Smooth muscle cell (in vitro differentiated cells): Measurements from ENCODE around the gene PPFIA3. TPM values are rescaled to one million over a fixed set of nuclear protein-coding genes. Genes with fewer than 3 reads are reported as not detected.

Experiments used
- DNase-seq: peaks from one replicate; lab custom pipeline; 2025; ENCODE audit not compliant: unreplicated experiment; lab: John Stamatoyannopoulos, UW
- H2AFZ ChIP-seq: fragments of 200-600 bp; sonication (generic); 2 replicates; pipeline ENCODE4 v1.6.0; 2016; ENCODE audit warnings: antibody characterized with exemption, low read depth, mild to moderate bottlenecking
- H3F3A ChIP-seq: fragments of 200-600 bp; sonication (generic); 2 replicates; pipeline ENCODE4 v1.6.0; 2017; ENCODE audit warnings: antibody characterized with exemption, low read depth
- H3K27ac ChIP-seq: fragments of 200-600 bp; sonication (generic); 2 replicates; pipeline ENCODE4 v1.5.1; 2016; ENCODE audit warnings: low read depth, mild to moderate bottlenecking
- H3K27me3 ChIP-seq: fragments of 200-600 bp; sonication (generic); 2 replicates; pipeline ENCODE4 v1.6.1; 2016; ENCODE audit warnings: low read depth, mild to moderate bottlenecking
- H3K36me3 ChIP-seq: fragments of 200-600 bp; sonication (generic); 2 replicates; pipeline ENCODE4 v1.5.1; 2016; ENCODE audit warnings: low read depth
- H3K4me1 ChIP-seq: fragments of 200-600 bp; sonication (generic); 2 replicates; pipeline ENCODE4 v1.5.1; 2016; ENCODE audit warnings: low read depth
- H3K4me2 ChIP-seq: fragments of 200-600 bp; sonication (generic); 2 replicates; pipeline ENCODE4 v1.6.0; 2016; ENCODE audit warnings: mild to moderate bottlenecking
- H3K4me3 ChIP-seq: fragments of 200-600 bp; sonication (generic); 2 replicates; pipeline ENCODE4 v1.5.1; 2016; ENCODE audit warnings: mild to moderate bottlenecking
- H3K79me2 ChIP-seq: fragments of 200-600 bp; sonication (generic); 2 replicates; pipeline ENCODE4 v1.6.0; 2016; ENCODE audit warnings: low read depth, mild to moderate bottlenecking
- H3K9ac ChIP-seq: fragments of 200-600 bp; sonication (generic); 2 replicates; pipeline ENCODE4 v1.6.0; 2016; ENCODE audit warnings: low read depth
- H3K9me3 ChIP-seq: fragments of 200-600 bp; sonication (generic); replicated peaks from 2 replicates; pipeline ENCODE4 v1.5.1; 2016; ENCODE audit warnings: low read depth
- H4K20me1 ChIP-seq: fragments of 200-600 bp; sonication (generic); 2 replicates; pipeline ENCODE4 v1.6.0; 2016; ENCODE audit warnings: low read depth
- CTCF ChIP-seq: fragments of 200-600 bp; sonication (generic); IDR thresholded peaks from 2 replicates; pipeline ENCODE4 v1.5.1; 2017; ENCODE audit warnings: borderline replicate concordance, mild to moderate bottlenecking, antibody characterized with exemption; ENCODE audit not compliant: insufficient read depth, poor library complexity, severe bottlenecking
- WGBS: methylation state at CpG from one replicate; pipeline ENCODE4 v1.1.7; 2016; ENCODE audit warnings: low lambda C conversion rate; 5-methylcytosine and 5-hydroxymethylcytosine counted together
- polyA plus RNA-seq: library from polyadenylated mRNA; unstranded; fragments of >200 nt; fragmentation: Nextera tagmentation; extraction: Ambion mirVana; gene quantifications from 2 replicates; pipeline ENCODE4 v1.2.1, GENCODE V29; 2016
- total RNA-seq: library from RNA; depleted of rRNA; stranded (reverse); fragments of >200 nt; gene quantifications from 2 replicates; pipeline ENCODE4 v1.2.3, GENCODE V29; 2014

PPFIA3 gene
- total and polyA plus RNA-seq, 2 experiments from 2014 or later: 3.2 to 20.3 TPM

- TF ChIP-seq CTCF: no peak
- H3K79me2 ChIP-seq: no peaks in the 10 kb centered on the region
- no peaks in the 10 kb centered on the region for H4K20me1 ChIP-seq
- peak overlapping the region; percentile 79 for H2AFZ ChIP-seq
- H3K4me1 ChIP-seq: peaks cover 14% of the 10 kb centered on the region
- peak overlapping the region; percentile 93 for H3K4me2 ChIP-seq
- H3K27ac ChIP-seq: peak overlapping the region; percentile 21
- H3K27me3 ChIP-seq: no peaks in the 10 kb centered on the region
- peaks cover 12% of the 10 kb centered on the region for H3F3A ChIP-seq
- peak; percentile 93 for DNase-seq
- H3K4me3 ChIP-seq: peak overlapping the region; percentile 64
- no peaks in the 10 kb centered on the region for H3K36me3 ChIP-seq
- no peaks in the 10 kb centered on the region for H3K9me3 ChIP-seq
- H3K9ac ChIP-seq: peak overlapping the region; percentile 64
- WGBS: under 1% methylated on average over 47 of the region's 75 CpGs
Observed at GRCh38 chr19:49150106-49150943, 31.0 kb downstream of the PPFIA3 start.

GRCh38 chr19:49150944-49151243, 31.6 kb downstream of the PPFIA3 start:
- H3K4me2 ChIP-seq: peak overlapping the region; percentile 93
- no peaks in the 10 kb centered on the region for H3K79me2 ChIP-seq
- TF ChIP-seq CTCF: no peak
- 21% methylated on average over 11 of the region's 16 CpGs for WGBS
- H3K27me3 ChIP-seq: no peaks in the 10 kb centered on the region
- peak overlapping the region; percentile 21 for H3K27ac ChIP-seq
- H3K4me3 ChIP-seq: peak overlapping the region; percentile 64
- H3K4me1 ChIP-seq: peaks cover 11% of the 10 kb centered on the region
- peak overlapping the region; percentile 79 for H2AFZ ChIP-seq
- H3F3A ChIP-seq: peaks cover 12% of the 10 kb centered on the region
- no peak for DNase-seq
- H4K20me1 ChIP-seq: no peaks in the 10 kb centered on the region
- H3K9ac ChIP-seq: peak overlapping the region; percentile 64
- H3K9me3 ChIP-seq: no peaks in the 10 kb centered on the region
- no peaks in the 10 kb centered on the region for H3K36me3 ChIP-seq

GRCh38 chr19:49151267-49152118, 32.1 kb downstream of the PPFIA3 start:
- H3K4me1 ChIP-seq: peaks cover 11% of the 10 kb centered on the region
- 7% methylated on average over 43 of the region's 45 CpGs for WGBS
- H3K4me2 ChIP-seq: peak overlapping the region; percentile 93
- no peak overlapping the region for H3K9ac ChIP-seq
- H3K9me3 ChIP-seq: no peaks in the 10 kb centered on the region
- H3K4me3 ChIP-seq: peak overlapping the region; percentile 64
- H4K20me1 ChIP-seq: no peaks in the 10 kb centered on the region
- H3K27me3 ChIP-seq: no peaks in the 10 kb centered on the region
- no peak for TF ChIP-seq CTCF
- no peak overlapping the region for H2AFZ ChIP-seq
- DNase-seq: peak; percentile 28
- H3K27ac ChIP-seq: no peak overlapping the region
- no peaks in the 10 kb centered on the region for H3K36me3 ChIP-seq
- H3F3A ChIP-seq: peaks cover 11% of the 10 kb centered on the region
- H3K79me2 ChIP-seq: no peaks in the 10 kb centered on the region
